Left renal pelvis (tissue), 4 donors: Measurements from ENCODE around the gene KRTAP22-2. TPM values are rescaled to one million over a fixed set of nuclear protein-coding genes. Genes with fewer than 3 reads are reported as not detected.

Source experiments
- DNase-seq, 4 donors: peaks; one replicate each; pipeline ENCODE4 v3.0.0-alpha.2; 2013; ENCODE audit warnings: low read depth in 4 of 4, low spot score in 3 of 4
- polyA plus RNA-seq, 4 donors: library from polyadenylated mRNA; unstranded; fragments of 120-200 nt; gene quantifications; one replicate each; pipeline ENCODE4 v1.2.1, GENCODE V29; 2013; ENCODE audit not compliant: insufficient read length in 4 of 4

Gene KRTAP22-2
- polyA plus RNA-seq: not detected

GRCh38 chr21:30590297-30590696 is at the start of gene KRTAP22-2:
KRTAP22-2 (minus strand) TSS chr21:30590397.
- no peak for DNase-seq

GRCh38 chr21:30638686-30639085 is 48.5 kb upstream of the KRTAP22-2 start:
- DNase-seq: no peak

GRCh38 chr21:30634906-30635305 is 44.7 kb upstream of the KRTAP22-2 start, which contains the start of gene KRTAP20-2:
KRTAP20-2 (plus strand) TSS chr21:30635206; CDS start chr21:30635264, 58 bp downstream.
- no peak for DNase-seq

- no peak for DNase-seq
Observed at GRCh38 chr21:30629200-30629599, 39.0 kb upstream of the KRTAP22-2 start.

- no peak for DNase-seq
Observed at GRCh38 chr21:30628109-30628508, 37.9 kb upstream of the KRTAP22-2 start.

- DNase-seq: no peak
Observed at GRCh38 chr21:30625449-30626165, 35.4 kb upstream of the KRTAP22-2 start.

GRCh38 chr21:30623362-30623761 is 33.2 kb upstream of the KRTAP22-2 start:
- DNase-seq: no peak

GRCh38 chr21:30620522-30620921 is 30.3 kb upstream of the KRTAP22-2 start, which contains the start of gene KRTAP20-4:
KRTAP20-4 (plus strand) TSS chr21:30620627.
- no peak for DNase-seq

GRCh38 chr21:30620080-30620479 is 29.9 kb upstream of the KRTAP22-2 start:
- DNase-seq: no peak

GRCh38 chr21:30616125-30616524 is 25.9 kb upstream of the KRTAP22-2 start, which contains the start of gene KRTAP20-1:
KRTAP20-1 (plus strand) TSS chr21:30616425; CDS start chr21:30616455, 30 bp downstream.
- DNase-seq: no peak

- no peak for DNase-seq
Observed at GRCh38 chr21:30615199-30615598, 25.0 kb upstream of the KRTAP22-2 start.

- no peak for DNase-seq
Observed at GRCh38 chr21:30613836-30614235, 23.6 kb upstream of the KRTAP22-2 start, which contains the start of gene KRTAP6-1. KRTAP6-1 (minus strand) TSS chr21:30613930; CDS start chr21:30613904, 26 bp downstream.

GRCh38 chr21:30612132-30612531 is 21.9 kb upstream of the KRTAP22-2 start:
- DNase-seq: no peak

- no peak for DNase-seq
Observed at GRCh38 chr21:30605968-30606367, 15.8 kb upstream of the KRTAP22-2 start.

- no peak for DNase-seq
Observed at GRCh38 chr21:30600787-30601186, 10.6 kb upstream of the KRTAP22-2 start, which contains the start of gene KRTAP22-1. KRTAP22-1 (plus strand) TSS chr21:30601087.

GRCh38 chr21:30598802-30599201 is 8.6 kb upstream of the KRTAP22-2 start, which contains the start of gene KRTAP6-2:
KRTAP6-2 (minus strand) TSS chr21:30598902; CDS start chr21:30598874, 28 bp downstream.
- DNase-seq: no peak

- no peak for DNase-seq
Observed at GRCh38 chr21:30592140-30592539, 1.9 kb upstream of the KRTAP22-2 start, which contains the start of gene KRTAP6-3. KRTAP6-3 (plus strand) TSS chr21:30592440; CDS start chr21:30592446, 6 bp downstream.

- DNase-seq: no peak
Observed at GRCh38 chr21:30582870-30583269, 7.3 kb downstream of the KRTAP22-2 start.

- no peak for DNase-seq
Observed at GRCh38 chr21:30580132-30580531, 10.1 kb downstream of the KRTAP22-2 start.

GRCh38 chr21:30579346-30579745 is 10.9 kb downstream of the KRTAP22-2 start:
- no peak for DNase-seq

- DNase-seq: no peak
Observed at GRCh38 chr21:30577766-30578165, 12.4 kb downstream of the KRTAP22-2 start.

GRCh38 chr21:30567617-30568016 is 22.6 kb downstream of the KRTAP22-2 start:
- no peak for DNase-seq
